ENCODE measurements around the gene TMEM178B. TPM values are rescaled to one million over a fixed set of nuclear protein-coding genes. Genes with fewer than 3 reads are reported as not detected.

The TMEM178B gene
- total and polyA plus RNA-seq, 2 experiments from 2014 or later = 0.24 to 0.30 TPM

DNA sequence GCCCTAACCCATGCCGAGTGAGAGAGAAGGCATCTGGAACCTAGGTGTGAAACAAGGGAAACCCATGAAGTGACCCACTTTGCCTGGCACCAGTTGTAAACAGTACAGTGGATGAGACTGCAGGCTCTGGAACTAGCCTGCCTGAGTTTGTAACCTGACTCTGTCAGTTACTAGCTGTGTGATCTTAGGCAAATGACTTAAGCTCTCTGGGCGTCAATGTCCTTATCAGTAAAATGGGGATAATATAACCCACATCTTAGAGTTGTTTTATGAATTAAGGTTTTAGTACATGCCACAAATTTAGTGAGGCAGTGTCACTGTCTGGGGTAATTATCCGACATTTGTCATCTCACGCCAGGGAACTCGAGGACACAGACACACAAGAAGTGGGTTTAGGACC, 394.5 kb downstream of the TMEM178B start:
- Histone ChIP-seq H3K9me2 (replicated peaks; ENCODE audit: insufficient read depth) (no peaks in the 10 kb centered on the region), H3K4me3 (no peak overlapping the region), H3K4me1 (ENCODE audit: insufficient read depth) (no peaks in the 10 kb centered on the region), H3K4me2 (no peak overlapping the region), H3K9me3 (ENCODE audit: low read depth) (no peaks in the 10 kb centered on the region), H3K27ac (no peak overlapping the region), H2AFZ (no peak overlapping the region), H4K20me1 (ENCODE audit: insufficient read depth, poor library complexity, severe bottlenecking) (no peaks in the 10 kb centered on the region), H3K79me2 (no peaks in the 10 kb centered on the region), H3K27me3 (no peaks in the 10 kb centered on the region), H3K36me3 (replicated peaks; ENCODE audit: insufficient read depth, low read depth) (no peaks in the 10 kb centered on the region)
- 87% methylated on average over 5 of the region's 5 CpGs for WGBS (ENCODE audit: low lambda C conversion rate, missing lambda C conversion rate)
- DNase-seq (ENCODE audit: low spot score) = no peak
- TF ChIP-seq EZH2phosphoT487 (IDR thresholded peaks at IDR 0.05; ENCODE audit: low read depth, severe bottlenecking, unreplicated experiment) = no peak
- TF ChIP-seq EZH2 (IDR thresholded peaks at IDR 0.05; ENCODE audit: borderline replicate concordance) = no peak
- TF ChIP-seq, protein P1, sequence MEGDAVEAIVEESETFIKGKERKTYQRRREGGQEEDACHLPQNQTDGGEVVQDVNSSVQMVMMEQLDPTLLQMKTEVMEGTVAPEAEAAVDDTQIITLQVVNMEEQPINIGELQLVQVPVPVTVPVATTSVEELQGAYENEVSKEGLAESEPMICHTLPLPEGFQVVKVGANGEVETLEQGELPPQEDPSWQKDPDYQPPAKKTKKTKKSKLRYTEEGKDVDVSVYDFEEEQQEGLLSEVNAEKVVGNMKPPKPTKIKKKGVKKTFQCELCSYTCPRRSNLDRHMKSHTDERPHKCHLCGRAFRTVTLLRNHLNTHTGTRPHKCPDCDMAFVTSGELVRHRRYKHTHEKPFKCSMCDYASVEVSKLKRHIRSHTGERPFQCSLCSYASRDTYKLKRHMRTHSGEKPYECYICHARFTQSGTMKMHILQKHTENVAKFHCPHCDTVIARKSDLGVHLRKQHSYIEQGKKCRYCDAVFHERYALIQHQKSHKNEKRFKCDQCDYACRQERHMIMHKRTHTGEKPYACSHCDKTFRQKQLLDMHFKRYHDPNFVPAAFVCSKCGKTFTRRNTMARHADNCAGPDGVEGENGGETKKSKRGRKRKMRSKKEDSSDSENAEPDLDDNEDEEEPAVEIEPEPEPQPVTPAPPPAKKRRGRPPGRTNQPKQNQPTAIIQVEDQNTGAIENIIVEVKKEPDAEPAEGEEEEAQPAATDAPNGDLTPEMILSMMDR (IDR thresholded peaks at IDR 0.05; ENCODE audit: poor library complexity) = no peak

DNA sequence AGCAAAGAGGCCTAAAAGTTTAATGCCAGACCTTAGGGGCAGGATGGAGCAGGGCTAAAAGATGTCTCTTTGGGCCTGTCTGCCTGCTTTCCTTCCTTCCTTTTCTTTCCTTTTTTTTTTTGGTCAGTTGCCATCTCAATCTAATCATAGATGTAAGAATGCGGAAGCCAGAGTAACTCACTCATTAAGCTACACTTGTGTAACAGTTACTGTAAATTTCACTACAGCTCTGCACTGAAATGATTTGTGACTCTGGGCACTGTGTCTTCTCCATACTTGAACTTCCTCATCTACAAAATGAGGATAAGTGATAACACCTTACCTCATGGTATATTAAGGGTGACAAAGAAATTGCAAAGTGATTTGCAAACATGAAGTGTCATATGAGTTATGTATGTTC, 401.8 kb downstream of the TMEM178B start:
- no peaks in the 10 kb centered on the region for H3K4me1 ChIP-seq (ENCODE audit: insufficient read depth)
- no peaks in the 10 kb centered on the region for H3K9me3 ChIP-seq (ENCODE audit: low read depth)
- no peak for DNase-seq (ENCODE audit: low spot score)
- H3K27me3 ChIP-seq = no peaks in the 10 kb centered on the region
- H3K36me3 ChIP-seq (replicated peaks; ENCODE audit: insufficient read depth, low read depth) = no peaks in the 10 kb centered on the region
- TF ChIP-seq, protein P1 (IDR thresholded peaks at IDR 0.05; ENCODE audit: poor library complexity) = no peak
- TF ChIP-seq EZH2phosphoT487 (IDR thresholded peaks at IDR 0.05; ENCODE audit: low read depth, severe bottlenecking, unreplicated experiment) (no peak), EZH2 (IDR thresholded peaks at IDR 0.05; ENCODE audit: borderline replicate concordance) (no peak)
- H3K27ac ChIP-seq = no peak overlapping the region
- no peaks in the 10 kb centered on the region for H3K79me2 ChIP-seq
- 100% methylated on average over 1 of the region's 1 CpG for WGBS (ENCODE audit: low lambda C conversion rate, missing lambda C conversion rate)
- H2AFZ ChIP-seq = no peak overlapping the region
- H3K4me3 ChIP-seq = no peak overlapping the region
- no peaks in the 10 kb centered on the region for H4K20me1 ChIP-seq (ENCODE audit: insufficient read depth, poor library complexity, severe bottlenecking)
- H3K9me2 ChIP-seq (replicated peaks; ENCODE audit: insufficient read depth) = no peaks in the 10 kb centered on the region
- no peak overlapping the region for H3K4me2 ChIP-seq

DNA sequence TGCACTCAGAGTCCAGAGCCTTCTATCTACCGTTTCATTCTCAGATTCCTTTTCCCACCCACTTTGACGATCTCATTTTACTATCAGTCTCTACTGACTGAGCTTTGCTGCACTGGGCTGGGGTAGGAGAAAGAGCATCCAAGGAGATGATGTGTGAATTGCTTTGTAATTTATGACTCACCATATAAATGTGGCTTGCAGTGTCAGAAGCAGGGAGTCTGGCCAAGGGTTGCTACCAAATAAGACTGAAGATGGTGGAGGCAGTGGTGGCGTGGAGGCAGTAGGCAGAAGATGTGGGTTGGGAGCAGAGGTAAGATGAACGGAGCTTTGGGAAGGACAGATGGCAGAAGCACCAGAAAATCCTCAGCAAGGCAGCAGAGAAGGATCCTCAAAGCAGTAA, 404.0 kb downstream of the TMEM178B start:
- no peak for DNase-seq (ENCODE audit: low spot score)
- Histone ChIP-seq H3K36me3 (replicated peaks; ENCODE audit: insufficient read depth, low read depth) (no peaks in the 10 kb centered on the region), H3K9me2 (replicated peaks; ENCODE audit: insufficient read depth) (no peaks in the 10 kb centered on the region), H3K4me2 (no peak overlapping the region), H3K4me3 (no peak overlapping the region), H3K9me3 (ENCODE audit: low read depth) (no peaks in the 10 kb centered on the region), H3K27me3 (no peaks in the 10 kb centered on the region), H3K79me2 (no peaks in the 10 kb centered on the region), H3K27ac (no peak overlapping the region), H4K20me1 (ENCODE audit: insufficient read depth, poor library complexity, severe bottlenecking) (no peaks in the 10 kb centered on the region), H3K4me1 (ENCODE audit: insufficient read depth) (no peaks in the 10 kb centered on the region), H2AFZ (no peak overlapping the region)
- WGBS (ENCODE audit: low lambda C conversion rate, missing lambda C conversion rate) = 83% methylated on average over 4 of the region's 4 CpGs
- TF ChIP-seq EZH2 (IDR thresholded peaks at IDR 0.05; ENCODE audit: borderline replicate concordance) = no peak
- TF ChIP-seq, protein P1 (IDR thresholded peaks at IDR 0.05; ENCODE audit: poor library complexity) = no peak
- no peak for TF ChIP-seq EZH2phosphoT487 (IDR thresholded peaks at IDR 0.05; ENCODE audit: low read depth, severe bottlenecking, unreplicated experiment)

DNA sequence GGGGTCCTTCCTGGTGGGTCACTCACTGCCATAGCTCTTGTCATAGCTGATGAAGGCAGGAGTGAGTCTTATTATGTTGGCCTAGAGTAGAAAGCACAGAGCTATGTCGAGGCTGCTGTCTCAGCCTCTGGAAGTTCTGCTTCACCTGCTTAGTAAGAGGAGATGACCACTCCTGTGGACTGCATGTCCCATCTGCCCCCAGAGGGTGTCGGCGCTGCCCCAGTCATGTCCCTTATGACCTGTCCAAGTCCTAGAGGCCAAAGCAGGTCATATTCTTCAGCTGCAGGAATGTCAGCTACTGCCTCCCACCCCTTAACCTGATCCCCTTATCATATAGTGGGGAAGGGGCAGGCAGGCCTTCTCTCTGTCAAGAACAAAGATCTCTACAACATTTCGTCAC, 405.0 kb downstream of the TMEM178B start:
- TF ChIP-seq EZH2 (IDR thresholded peaks at IDR 0.05; ENCODE audit: borderline replicate concordance) = no peak
- TF ChIP-seq EZH2phosphoT487 (IDR thresholded peaks at IDR 0.05; ENCODE audit: low read depth, severe bottlenecking, unreplicated experiment) = no peak
- TF ChIP-seq, protein P1 (IDR thresholded peaks at IDR 0.05; ENCODE audit: poor library complexity) = no peak
- Histone ChIP-seq H3K27me3 (no peaks in the 10 kb centered on the region), H3K27ac (no peak overlapping the region), H3K4me3 (no peak overlapping the region), H3K9me3 (ENCODE audit: low read depth) (no peaks in the 10 kb centered on the region), H3K36me3 (replicated peaks; ENCODE audit: insufficient read depth, low read depth) (no peaks in the 10 kb centered on the region), H3K9me2 (replicated peaks; ENCODE audit: insufficient read depth) (no peaks in the 10 kb centered on the region), H2AFZ (no peak overlapping the region), H3K79me2 (no peaks in the 10 kb centered on the region), H4K20me1 (ENCODE audit: insufficient read depth, poor library complexity, severe bottlenecking) (no peaks in the 10 kb centered on the region), H3K4me1 (ENCODE audit: insufficient read depth) (no peaks in the 10 kb centered on the region), H3K4me2 (no peak overlapping the region)
- DNase-seq (ENCODE audit: low spot score) = no peak
- WGBS (ENCODE audit: low lambda C conversion rate, missing lambda C conversion rate) = 98% methylated on average over 4 of the region's 4 CpGs
